ENCODE data around the gene SH3YL1. TPM values are rescaled to one million over a fixed set of nuclear protein-coding genes. Genes with fewer than 3 reads are reported as not detected.

The SH3YL1 gene
- total RNA-seq, 1 experiment from 2014 or later: 28.6 TPM

DNA sequence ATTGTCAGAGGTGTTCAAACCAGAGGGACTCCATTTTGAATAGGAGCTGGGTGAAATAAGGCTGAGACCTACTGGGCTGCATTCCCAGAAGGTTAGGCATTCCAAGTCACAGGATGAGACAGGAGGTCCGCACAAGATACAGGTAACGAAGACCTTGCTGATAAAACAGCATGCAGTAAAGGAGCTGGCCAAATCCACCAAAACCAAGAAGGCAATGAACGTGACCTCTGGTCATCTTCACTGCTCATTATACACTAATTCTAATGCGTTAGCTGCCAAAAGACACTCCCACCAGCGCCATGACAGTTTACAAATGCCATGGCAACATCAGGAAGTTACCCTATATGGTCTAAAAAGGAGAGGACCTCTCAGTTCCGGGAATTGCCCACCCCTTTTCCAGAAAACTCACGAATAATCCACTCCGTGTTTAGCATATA lies 10.6 kb downstream of the SH3YL1 start:
- H3K36me3 ChIP-seq (ENCODE audit: low read depth, low read length): peaks cover 1% of the 10 kb centered on the region; the same call in 1 of the 2 replicates
- no peak overlapping the region for H3K9ac ChIP-seq (ENCODE audit: low read length)
- intact Hi-C loops (cut with micrococcal nuclease): no loop called here
- H3K4me2 ChIP-seq (ENCODE audit: low read length): no peak overlapping the region
- no peak for ATAC-seq
- TF ChIP-seq EZH2 (IDR thresholded peaks at IDR 0.05; ENCODE audit: low read length, unreplicated experiment) (no peak), EZH2phosphoT487 (IDR thresholded peaks at IDR 0.05; ENCODE audit: borderline replicate concordance, low read length) (no peak)
- TF ChIP-seq, protein P1, sequence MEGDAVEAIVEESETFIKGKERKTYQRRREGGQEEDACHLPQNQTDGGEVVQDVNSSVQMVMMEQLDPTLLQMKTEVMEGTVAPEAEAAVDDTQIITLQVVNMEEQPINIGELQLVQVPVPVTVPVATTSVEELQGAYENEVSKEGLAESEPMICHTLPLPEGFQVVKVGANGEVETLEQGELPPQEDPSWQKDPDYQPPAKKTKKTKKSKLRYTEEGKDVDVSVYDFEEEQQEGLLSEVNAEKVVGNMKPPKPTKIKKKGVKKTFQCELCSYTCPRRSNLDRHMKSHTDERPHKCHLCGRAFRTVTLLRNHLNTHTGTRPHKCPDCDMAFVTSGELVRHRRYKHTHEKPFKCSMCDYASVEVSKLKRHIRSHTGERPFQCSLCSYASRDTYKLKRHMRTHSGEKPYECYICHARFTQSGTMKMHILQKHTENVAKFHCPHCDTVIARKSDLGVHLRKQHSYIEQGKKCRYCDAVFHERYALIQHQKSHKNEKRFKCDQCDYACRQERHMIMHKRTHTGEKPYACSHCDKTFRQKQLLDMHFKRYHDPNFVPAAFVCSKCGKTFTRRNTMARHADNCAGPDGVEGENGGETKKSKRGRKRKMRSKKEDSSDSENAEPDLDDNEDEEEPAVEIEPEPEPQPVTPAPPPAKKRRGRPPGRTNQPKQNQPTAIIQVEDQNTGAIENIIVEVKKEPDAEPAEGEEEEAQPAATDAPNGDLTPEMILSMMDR (conservative IDR thresholded peaks at IDR 0.05; ENCODE audit: low read depth, low read length): no peak
- no peaks in the 10 kb centered on the region for H3K79me2 ChIP-seq (ENCODE audit: low read length)
- H3K27me3 ChIP-seq (ENCODE audit: low read length): no peaks in the 10 kb centered on the region
- no TSS peak for BruUV-seq (replicated peaks)
- no peaks in the 10 kb centered on the region for H3K9me2 ChIP-seq (replicated peaks; ENCODE audit: low read length)
- H3K9me3 ChIP-seq (ENCODE audit: low read length): no peaks in the 10 kb centered on the region
- no peak for DNase-seq
- no peaks in the 10 kb centered on the region for H3K4me1 ChIP-seq (ENCODE audit: insufficient read depth, low read length)
- no peaks in the 10 kb centered on the region for H3F3A ChIP-seq (ENCODE audit: low read length, unreplicated experiment)
- H2AFZ ChIP-seq (ENCODE audit: low read length): no peak overlapping the region
- H3K27ac ChIP-seq (ENCODE audit: low read length): no peak overlapping the region
- ChIA-PET CTCF (no interaction called here), POLR2A (ENCODE audit: unreplicated experiment) (no interaction called here)
- H3K4me3 ChIP-seq (ENCODE audit: low read length): no peak overlapping the region
- no peaks in the 10 kb centered on the region for H4K20me1 ChIP-seq (ENCODE audit: low read length)

DNA sequence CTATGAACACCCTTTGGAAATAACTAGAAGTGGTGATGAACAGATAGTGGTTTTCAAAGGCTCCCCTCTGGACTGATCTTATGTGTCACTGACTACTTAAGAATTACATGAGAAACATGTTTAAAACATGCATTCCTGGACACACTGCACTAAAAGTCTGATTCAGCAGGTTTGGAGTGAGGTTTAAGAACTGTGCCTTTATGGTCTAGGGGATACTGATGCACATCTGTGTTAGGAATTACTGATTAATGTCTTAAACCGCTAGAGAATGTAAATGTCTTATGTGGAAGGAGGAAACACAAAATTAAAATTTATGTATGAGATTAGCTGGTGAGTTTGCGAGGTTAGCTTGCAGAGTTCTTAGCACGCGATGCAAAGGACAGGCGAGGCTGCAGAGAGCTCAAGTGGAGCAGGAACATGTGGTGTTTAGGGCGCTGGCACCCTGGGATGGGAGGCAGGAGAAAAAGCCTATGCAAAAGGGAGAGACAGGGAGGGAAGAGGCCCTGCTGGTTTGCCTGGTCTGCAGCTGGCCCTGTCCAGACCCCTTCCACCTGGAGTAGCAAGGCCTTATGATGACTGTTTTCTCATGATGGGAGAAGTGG lies 11.7 kb downstream of the SH3YL1 start:
- H3K9ac ChIP-seq (ENCODE audit: low read length): no peak overlapping the region
- CTCF ChIA-PET: no interaction called here
- TF ChIP-seq, protein P1 (conservative IDR thresholded peaks at IDR 0.05; ENCODE audit: low read depth, low read length): no peak
- TF ChIP-seq EZH2phosphoT487 (IDR thresholded peaks at IDR 0.05; ENCODE audit: borderline replicate concordance, low read length): no peak
- TF ChIP-seq EZH2 (IDR thresholded peaks at IDR 0.05; ENCODE audit: low read length, unreplicated experiment): no peak
- intact Hi-C loops (cut with micrococcal nuclease): no loop called here
- no peaks in the 10 kb centered on the region for H3K36me3 ChIP-seq (ENCODE audit: low read depth, low read length)
- H3K79me2 ChIP-seq (ENCODE audit: low read length): no peaks in the 10 kb centered on the region
- ATAC-seq (no peak), DNase-seq (no peak)
- H3K27me3 ChIP-seq (ENCODE audit: low read length): no peaks in the 10 kb centered on the region
- H3F3A ChIP-seq (ENCODE audit: low read length, unreplicated experiment): no peaks in the 10 kb centered on the region
- POLR2A ChIA-PET (ENCODE audit: unreplicated experiment): no interaction called here
- no peak overlapping the region for H3K27ac ChIP-seq (ENCODE audit: low read length)
- H3K4me3 ChIP-seq (ENCODE audit: low read length): no peak overlapping the region
- H3K4me2 ChIP-seq (ENCODE audit: low read length): no peak overlapping the region
- H2AFZ ChIP-seq (ENCODE audit: low read length): no peak overlapping the region
- H3K9me3 ChIP-seq (ENCODE audit: low read length): no peaks in the 10 kb centered on the region
- no peaks in the 10 kb centered on the region for H3K9me2 ChIP-seq (replicated peaks; ENCODE audit: low read length)
- no peaks in the 10 kb centered on the region for H4K20me1 ChIP-seq (ENCODE audit: low read length)
- no TSS peak for BruUV-seq (replicated peaks)
- no peaks in the 10 kb centered on the region for H3K4me1 ChIP-seq (ENCODE audit: insufficient read depth, low read length)

DNA sequence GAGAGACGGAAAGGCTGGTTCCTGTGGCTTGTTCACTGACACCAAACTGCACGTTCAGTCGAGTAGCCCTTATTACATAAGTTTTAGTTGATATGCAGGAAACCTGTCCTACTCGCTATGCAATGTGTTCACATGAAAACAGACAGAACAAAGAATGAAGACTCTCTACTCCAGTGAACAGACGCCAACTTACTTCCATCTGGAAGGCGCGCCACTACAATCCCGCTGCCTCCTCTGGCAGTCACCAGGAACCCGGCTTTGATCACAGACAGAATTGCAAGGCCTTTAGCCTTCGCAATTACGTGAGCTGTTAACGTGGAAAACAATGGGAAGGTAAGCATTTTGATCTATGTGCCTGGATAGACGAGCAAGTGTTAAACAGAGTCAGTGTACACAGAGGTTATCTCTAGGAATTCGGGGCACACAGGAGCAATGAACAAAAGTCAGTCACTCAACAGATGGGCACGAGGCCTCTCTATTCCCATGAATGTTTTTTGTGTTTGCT lies 14.2 kb downstream of the SH3YL1 start:
- ATAC-seq: no peak
- Histone ChIP-seq H3K27me3 (ENCODE audit: low read length) (no peaks in the 10 kb centered on the region), H3K79me2 (ENCODE audit: low read length) (no peaks in the 10 kb centered on the region), H3F3A (ENCODE audit: low read length, unreplicated experiment) (no peaks in the 10 kb centered on the region), H3K9me2 (replicated peaks; ENCODE audit: low read length) (no peaks in the 10 kb centered on the region), H3K4me1 (ENCODE audit: insufficient read depth, low read length) (no peaks in the 10 kb centered on the region), H4K20me1 (ENCODE audit: low read length) (no peaks in the 10 kb centered on the region), H3K27ac (ENCODE audit: low read length) (no peak overlapping the region), H3K9ac (ENCODE audit: low read length) (no peak overlapping the region), H3K4me2 (ENCODE audit: low read length) (no peak overlapping the region), H2AFZ (ENCODE audit: low read length) (no peak overlapping the region), H3K36me3 (ENCODE audit: low read depth, low read length) (no peaks in the 10 kb centered on the region), H3K9me3 (ENCODE audit: low read length) (no peaks in the 10 kb centered on the region), H3K4me3 (ENCODE audit: low read length) (no peak overlapping the region)
- ChIA-PET CTCF (no interaction called here), POLR2A (ENCODE audit: unreplicated experiment) (no interaction called here)
- no TSS peak for BruUV-seq (replicated peaks)
- intact Hi-C loops (cut with micrococcal nuclease): loop anchor here (5.0 kb wide), 1 partner anchor 1298 kb away; no protein-coding TSS in a partner anchor
- TF ChIP-seq, protein P1 (conservative IDR thresholded peaks at IDR 0.05; ENCODE audit: low read depth, low read length): no peak
- TF ChIP-seq EZH2phosphoT487 (IDR thresholded peaks at IDR 0.05; ENCODE audit: borderline replicate concordance, low read length): no peak
- no peak for TF ChIP-seq EZH2 (IDR thresholded peaks at IDR 0.05; ENCODE audit: low read length, unreplicated experiment)
- no peak for DNase-seq
